Smooth muscle cell (in vitro differentiated cells): ENCODE measurements around the gene C20orf202. TPM values are rescaled to one million over a fixed set of nuclear protein-coding genes. Genes with fewer than 3 reads are reported as not detected.

Source experiments
- DNase-seq: peaks from one replicate; lab custom pipeline; 2025; ENCODE audit not compliant: unreplicated experiment; lab: John Stamatoyannopoulos, UW
- H2AFZ ChIP-seq: fragments of 200-600 bp; sonication (generic); 2 replicates; pipeline ENCODE4 v1.6.0; 2016; ENCODE audit warnings: antibody characterized with exemption, low read depth, mild to moderate bottlenecking
- H3F3A ChIP-seq: fragments of 200-600 bp; sonication (generic); 2 replicates; pipeline ENCODE4 v1.6.0; 2017; ENCODE audit warnings: antibody characterized with exemption, low read depth
- H3K27ac ChIP-seq: fragments of 200-600 bp; sonication (generic); 2 replicates; pipeline ENCODE4 v1.5.1; 2016; ENCODE audit warnings: low read depth, mild to moderate bottlenecking
- H3K27me3 ChIP-seq: fragments of 200-600 bp; sonication (generic); 2 replicates; pipeline ENCODE4 v1.6.1; 2016; ENCODE audit warnings: low read depth, mild to moderate bottlenecking
- H3K36me3 ChIP-seq: fragments of 200-600 bp; sonication (generic); 2 replicates; pipeline ENCODE4 v1.5.1; 2016; ENCODE audit warnings: low read depth
- H3K4me1 ChIP-seq: fragments of 200-600 bp; sonication (generic); 2 replicates; pipeline ENCODE4 v1.5.1; 2016; ENCODE audit warnings: low read depth
- H3K4me2 ChIP-seq: fragments of 200-600 bp; sonication (generic); 2 replicates; pipeline ENCODE4 v1.6.0; 2016; ENCODE audit warnings: mild to moderate bottlenecking
- H3K4me3 ChIP-seq: fragments of 200-600 bp; sonication (generic); 2 replicates; pipeline ENCODE4 v1.5.1; 2016; ENCODE audit warnings: mild to moderate bottlenecking
- H3K79me2 ChIP-seq: fragments of 200-600 bp; sonication (generic); 2 replicates; pipeline ENCODE4 v1.6.0; 2016; ENCODE audit warnings: low read depth, mild to moderate bottlenecking
- H3K9ac ChIP-seq: fragments of 200-600 bp; sonication (generic); 2 replicates; pipeline ENCODE4 v1.6.0; 2016; ENCODE audit warnings: low read depth
- H3K9me3 ChIP-seq: fragments of 200-600 bp; sonication (generic); replicated peaks from 2 replicates; pipeline ENCODE4 v1.5.1; 2016; ENCODE audit warnings: low read depth
- H4K20me1 ChIP-seq: fragments of 200-600 bp; sonication (generic); 2 replicates; pipeline ENCODE4 v1.6.0; 2016; ENCODE audit warnings: low read depth
- CTCF ChIP-seq: fragments of 200-600 bp; sonication (generic); IDR thresholded peaks from 2 replicates; pipeline ENCODE4 v1.5.1; 2017; ENCODE audit warnings: borderline replicate concordance, mild to moderate bottlenecking, antibody characterized with exemption; ENCODE audit not compliant: insufficient read depth, poor library complexity, severe bottlenecking
- WGBS: methylation state at CpG from one replicate; pipeline ENCODE4 v1.1.7; 2016; ENCODE audit warnings: low lambda C conversion rate; 5-methylcytosine and 5-hydroxymethylcytosine counted together
- polyA plus RNA-seq: library from polyadenylated mRNA; unstranded; fragments of >200 nt; fragmentation: Nextera tagmentation; extraction: Ambion mirVana; gene quantifications from 2 replicates; pipeline ENCODE4 v1.2.1, GENCODE V29; 2016
- total RNA-seq: library from RNA; depleted of rRNA; stranded (reverse); fragments of >200 nt; gene quantifications from 2 replicates; pipeline ENCODE4 v1.2.3, GENCODE V29; 2014

The C20orf202 gene
- total and polyA plus RNA-seq, 2 experiments from 2014 or later, result not detected

- 27% methylated on average over 3 of the region's 3 CpGs for WGBS
- H3K27ac ChIP-seq, result no peak overlapping the region
- H2AFZ ChIP-seq, result peak overlapping the region; percentile 18
- no peaks in the 10 kb centered on the region for H3F3A ChIP-seq
- H3K4me2 ChIP-seq, result no peak overlapping the region
- no peak for TF ChIP-seq CTCF
- DNase-seq, result no peak
- peaks cover 2% of the 10 kb centered on the region for H3K27me3 ChIP-seq
- H3K4me3 ChIP-seq, result no peak overlapping the region
- no peaks in the 10 kb centered on the region for H3K36me3 ChIP-seq
- H4K20me1 ChIP-seq, result no peaks in the 10 kb centered on the region
- H3K9ac ChIP-seq, result no peak overlapping the region
- no peaks in the 10 kb centered on the region for H3K9me3 ChIP-seq
- no peaks in the 10 kb centered on the region for H3K4me1 ChIP-seq
- H3K79me2 ChIP-seq, result no peaks in the 10 kb centered on the region
Observed at GRCh38 chr20:1252416-1252815, 49.2 kb downstream of the C20orf202 start.

DNA sequence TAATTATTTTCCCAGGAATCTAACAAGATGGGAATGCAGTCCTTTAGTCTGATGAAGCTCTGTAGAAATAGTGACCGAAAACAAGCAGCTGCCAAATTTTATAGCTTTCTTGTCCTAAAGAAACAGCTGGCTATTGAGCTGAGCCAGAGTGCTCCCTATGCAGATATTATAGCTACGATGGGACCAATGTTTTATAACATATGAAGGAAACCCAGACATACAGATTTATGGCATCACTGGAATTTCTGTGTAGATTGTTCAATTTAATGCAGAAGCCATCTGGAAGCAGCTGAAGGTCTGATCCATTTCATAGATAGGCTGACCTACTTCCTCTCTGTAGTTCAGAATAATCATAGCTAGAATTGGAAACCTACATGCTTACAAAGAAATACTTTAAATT, 51.0 kb downstream of the C20orf202 start:
- H3K27ac ChIP-seq, result no peak overlapping the region
- H3K9me3 ChIP-seq, result no peaks in the 10 kb centered on the region
- no peak overlapping the region for H2AFZ ChIP-seq
- no peaks in the 10 kb centered on the region for H3F3A ChIP-seq
- no peaks in the 10 kb centered on the region for H4K20me1 ChIP-seq
- no peaks in the 10 kb centered on the region for H3K4me1 ChIP-seq
- WGBS, result 60% methylated on average over 2 of the region's 2 CpGs
- no peaks in the 10 kb centered on the region for H3K79me2 ChIP-seq
- H3K36me3 ChIP-seq, result no peaks in the 10 kb centered on the region
- no peak overlapping the region for H3K4me3 ChIP-seq
- TF ChIP-seq CTCF, result no peak
- H3K9ac ChIP-seq, result no peak overlapping the region
- H3K27me3 ChIP-seq, result peaks cover 12% of the 10 kb centered on the region
- H3K4me2 ChIP-seq, result no peak overlapping the region
- DNase-seq, result no peak

DNA sequence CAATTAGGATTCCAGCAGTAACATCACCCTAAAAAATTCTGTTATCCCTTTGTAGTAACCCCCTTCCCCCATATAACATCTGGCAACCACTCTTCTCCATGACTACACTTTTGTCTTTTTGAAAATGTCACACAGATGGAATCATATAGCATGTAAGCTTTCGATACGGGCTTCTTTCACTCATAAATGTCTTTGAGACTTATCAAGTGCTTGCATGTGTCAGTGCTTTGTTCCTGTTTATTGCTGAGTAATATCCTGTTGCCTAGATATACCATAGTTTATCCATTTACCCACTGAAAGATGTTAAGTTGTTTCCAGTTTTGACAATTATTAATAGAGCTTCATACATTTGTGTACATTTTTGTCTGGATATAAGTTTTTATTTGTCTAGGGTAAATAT, 52.4 kb downstream of the C20orf202 start:
- Histone ChIP-seq H4K20me1 (no peaks in the 10 kb centered on the region), H3K79me2 (no peaks in the 10 kb centered on the region), H3F3A (no peaks in the 10 kb centered on the region), H3K36me3 (no peaks in the 10 kb centered on the region), H3K4me2 (no peak overlapping the region), H3K9ac (no peak overlapping the region), H3K27me3 (peaks cover 17% of the 10 kb centered on the region), H3K4me3 (no peak overlapping the region), H2AFZ (no peak overlapping the region), H3K4me1 (no peaks in the 10 kb centered on the region), H3K27ac (no peak overlapping the region), H3K9me3 (no peaks in the 10 kb centered on the region)
- no peak for DNase-seq
- 54% methylated on average over 2 of the region's 2 CpGs for WGBS
- no peak for TF ChIP-seq CTCF

Other genes with a start within 250 kb of the C20orf202 start
- 0.22 and 1.3 TPM in 2 replicates for gene RSPO4, start 201.1 kb upstream of the C20orf202 start, total RNA-seq
- gene RSPO4, start 201.1 kb upstream of the C20orf202 start, polyA plus RNA-seq, result 5.0 and 7.5 TPM in 2 replicates
- gene PSMF1, start 84.9 kb upstream of the C20orf202 start, total RNA-seq, result 110 and 246 TPM in 2 replicates
- gene PSMF1, start 84.9 kb upstream of the C20orf202 start, polyA plus RNA-seq, result 120 and 148 TPM in 2 replicates
- 0.94 and 3.0 TPM in 2 replicates for gene TMEM74B, start 18.5 kb upstream of the C20orf202 start, total RNA-seq
- gene TMEM74B, start 18.5 kb upstream of the C20orf202 start, polyA plus RNA-seq, result 0.72 TPM in 1 of 2 replicates, not detected in the other
- gene RAD21L1, start 22.6 kb downstream of the C20orf202 start, total RNA-seq, result not detected in 2 replicates
- gene RAD21L1, start 22.6 kb downstream of the C20orf202 start, polyA plus RNA-seq, result not detected in 2 replicates
- 3.0 and 3.2 TPM in 2 replicates for gene SNPH, start 62.8 kb downstream of the C20orf202 start, total RNA-seq
- gene SNPH, start 62.8 kb downstream of the C20orf202 start, polyA plus RNA-seq, result 3.0 and 3.1 TPM in 2 replicates
- 2.9 and 3.6 TPM in 2 replicates for gene SDCBP2, start 125.7 kb downstream of the C20orf202 start, total RNA-seq
- 2.6 and 4.7 TPM in 2 replicates for gene SDCBP2, start 125.7 kb downstream of the C20orf202 start, polyA plus RNA-seq
- 137 and 184 TPM in 2 replicates for gene FKBP1A, start 189.6 kb downstream of the C20orf202 start, total RNA-seq
- gene FKBP1A, start 189.6 kb downstream of the C20orf202 start, polyA plus RNA-seq, result 150 and 163 TPM in 2 replicates